UCSD-AML1 (cell line): ENCODE measurements around the gene LCN10.
"Not testable (repeated sequence)": the region's sequence is repeated elsewhere in the genome, so short reads cannot be mapped to it uniquely, and the experiment has no call there.

Source experiments
- DNase-seq: peaks from one replicate; lab custom pipeline; 2025; ENCODE audit not compliant: unreplicated experiment; lab: John Stamatoyannopoulos, UW

Gene LCN10

GRCh38 chr9:136721339-136722092 lies 21.2 kb downstream of the LCN10 start:
- DNase-seq: no peak

GRCh38 chr9:136720898-136721338 lies 21.8 kb downstream of the LCN10 start:
- DNase-seq: no peak

- DNase-seq: no peak
These were observed 22.4 kb downstream of the LCN10 start for GRCh38 chr9:136720251-136720897.

- no peak for DNase-seq
These were observed 23.4 kb downstream of the LCN10 start for GRCh38 chr9:136719195-136719880.

- no peak for DNase-seq
These were observed 24.2 kb downstream of the LCN10 start for GRCh38 chr9:136718345-136719194.

- DNase-seq: no peak
These were observed 25.3 kb downstream of the LCN10 start for GRCh38 chr9:136717399-136717798.

GRCh38 chr9:136714893-136715274 lies 27.9 kb downstream of the LCN10 start:
- DNase-seq: no peak

- DNase-seq: peak; percentile 76
These were observed 28.4 kb downstream of the LCN10 start for GRCh38 chr9:136714096-136714892.

GRCh38 chr9:136713550-136713949 lies 29.2 kb downstream of the LCN10 start:
- DNase-seq: peak; percentile 35

- no peak for DNase-seq
These were observed 29.8 kb downstream of the LCN10 start for GRCh38 chr9:136712690-136713544.

- DNase-seq: peak; percentile 82
These were observed 30.7 kb downstream of the LCN10 start, which contains the start of gene DIPK1B for GRCh38 chr9:136711751-136712689. TSS of gene DIPK1B (plus strand) at chr9:136712572. CDS start at chr9:136712666, 94 bp downstream.

- not testable (repeated sequence) for DNase-seq
These were observed 31.5 kb downstream of the LCN10 start for GRCh38 chr9:136711219-136711648.

GRCh38 chr9:136710543-136710942 lies 32.2 kb downstream of the LCN10 start:
- DNase-seq: no peak

- DNase-seq: no peak
These were observed 33.2 kb downstream of the LCN10 start for GRCh38 chr9:136709454-136710109.

GRCh38 chr9:136707849-136708517 lies 34.8 kb downstream of the LCN10 start:
- DNase-seq: no peak

GRCh38 chr9:136707011-136707410 lies 35.7 kb downstream of the LCN10 start:
- DNase-seq: no peak

GRCh38 chr9:136705564-136705963 lies 37.2 kb downstream of the LCN10 start:
- no peak for DNase-seq
